Measurements from ENCODE around the gene TTBK1.

DNA sequence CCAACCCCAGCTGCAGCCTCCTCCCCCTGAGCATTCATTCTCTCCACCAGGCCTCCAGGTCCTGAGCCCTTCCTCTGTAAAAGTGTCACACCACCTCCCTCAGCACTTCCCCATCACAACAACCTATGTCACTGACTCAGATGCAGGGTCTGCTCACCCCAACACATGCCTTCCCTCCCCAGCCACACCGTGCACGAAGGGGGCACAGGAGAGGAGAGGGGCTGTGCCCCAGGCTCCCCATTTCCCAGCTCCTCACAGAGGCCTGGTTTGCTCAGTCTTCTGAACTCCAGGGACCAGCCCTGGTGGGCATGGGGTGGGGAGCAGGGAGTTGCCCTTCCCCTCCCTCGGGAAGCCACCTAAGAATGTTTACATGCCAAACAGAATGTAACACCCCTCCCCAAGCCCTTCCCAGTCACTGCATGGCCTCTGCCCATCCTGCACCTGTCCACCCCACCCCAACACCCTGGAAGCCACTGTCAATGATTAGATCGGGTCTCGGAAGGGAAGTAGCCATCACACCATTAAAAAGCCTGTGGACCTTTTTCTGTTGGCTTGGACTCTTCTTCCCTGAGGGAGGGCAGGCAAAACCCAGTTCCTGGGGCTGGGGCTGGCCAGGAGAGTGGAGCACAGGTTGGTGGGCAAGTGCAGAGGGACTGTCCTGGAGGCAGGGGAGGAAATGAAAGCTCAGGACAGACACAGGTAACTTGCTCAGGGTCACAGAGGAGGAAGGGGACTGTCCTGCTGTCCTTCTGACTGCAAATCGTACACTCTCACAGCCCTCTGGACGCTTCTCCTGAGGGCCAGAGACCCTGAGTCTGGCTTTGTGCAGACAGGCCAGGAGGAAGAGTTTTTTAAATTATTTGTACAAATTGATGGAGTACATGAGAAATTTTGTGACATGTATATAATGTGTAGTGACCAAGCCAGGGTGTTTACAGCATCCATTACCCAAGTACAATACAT, 44.7 kb downstream of the TTBK1 start:
- TF ChIP-seq EZH2phosphoT487 (IDR thresholded peaks at IDR 0.05; ENCODE audit: low read depth): no peak
- TF ChIP-seq, protein P1, sequence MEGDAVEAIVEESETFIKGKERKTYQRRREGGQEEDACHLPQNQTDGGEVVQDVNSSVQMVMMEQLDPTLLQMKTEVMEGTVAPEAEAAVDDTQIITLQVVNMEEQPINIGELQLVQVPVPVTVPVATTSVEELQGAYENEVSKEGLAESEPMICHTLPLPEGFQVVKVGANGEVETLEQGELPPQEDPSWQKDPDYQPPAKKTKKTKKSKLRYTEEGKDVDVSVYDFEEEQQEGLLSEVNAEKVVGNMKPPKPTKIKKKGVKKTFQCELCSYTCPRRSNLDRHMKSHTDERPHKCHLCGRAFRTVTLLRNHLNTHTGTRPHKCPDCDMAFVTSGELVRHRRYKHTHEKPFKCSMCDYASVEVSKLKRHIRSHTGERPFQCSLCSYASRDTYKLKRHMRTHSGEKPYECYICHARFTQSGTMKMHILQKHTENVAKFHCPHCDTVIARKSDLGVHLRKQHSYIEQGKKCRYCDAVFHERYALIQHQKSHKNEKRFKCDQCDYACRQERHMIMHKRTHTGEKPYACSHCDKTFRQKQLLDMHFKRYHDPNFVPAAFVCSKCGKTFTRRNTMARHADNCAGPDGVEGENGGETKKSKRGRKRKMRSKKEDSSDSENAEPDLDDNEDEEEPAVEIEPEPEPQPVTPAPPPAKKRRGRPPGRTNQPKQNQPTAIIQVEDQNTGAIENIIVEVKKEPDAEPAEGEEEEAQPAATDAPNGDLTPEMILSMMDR (IDR thresholded peaks at IDR 0.05; ENCODE audit: low read depth, low read length): no peak

All from OCI-LY3 (cell line).